ENCODE results near the gene SIDT2.
"Not testable (repeated sequence)": the region's sequence is repeated elsewhere in the genome, so short reads cannot be mapped to it uniquely, and the experiment has no call there.

Gene SIDT2

GRCh38 chr11:117178210-117179034 lies at the start of gene SIDT2:
TSS of gene SIDT2 (plus strand) at chr11:117178743. CDS start at chr11:117179264, 521 bp downstream.
- in situ Hi-C loops (cut with MboI; ENCODE audit: low sequenced_read_pairs), result no loop called here

GRCh38 chr11:117130396-117130795 lies 48.1 kb upstream of the SIDT2 start:
- in situ Hi-C loops (cut with MboI; ENCODE audit: low sequenced_read_pairs), result not testable (repeated sequence)

- in situ Hi-C loops (cut with MboI; ENCODE audit: low sequenced_read_pairs), result no loop called here
Measured at GRCh38 chr11:117130879-117131278, 47.7 kb upstream of the SIDT2 start.

GRCh38 chr11:117134431-117134830 lies 44.1 kb upstream of the SIDT2 start:
- in situ Hi-C loops (cut with MboI; ENCODE audit: low sequenced_read_pairs), result no loop called here

GRCh38 chr11:117134979-117135378 lies 43.6 kb upstream of the SIDT2 start:
- in situ Hi-C loops (cut with MboI; ENCODE audit: low sequenced_read_pairs), result not testable (repeated sequence)

GRCh38 chr11:117137223-117138086 lies 41.1 kb upstream of the SIDT2 start:
- in situ Hi-C loops (cut with MboI; ENCODE audit: low sequenced_read_pairs), result not testable (repeated sequence)

- in situ Hi-C loops (cut with MboI; ENCODE audit: low sequenced_read_pairs), result no loop called here
Measured at GRCh38 chr11:117143390-117143789, 35.2 kb upstream of the SIDT2 start.

- in situ Hi-C loops (cut with MboI; ENCODE audit: low sequenced_read_pairs), result no loop called here
Measured at GRCh38 chr11:117143871-117144476, 34.6 kb upstream of the SIDT2 start, which contains the start of gene PAFAH1B2. TSS of gene PAFAH1B2 (plus strand) at chr11:117144287. CDS start at chr11:117152448, 8,161 bp downstream.

- in situ Hi-C loops (cut with MboI; ENCODE audit: low sequenced_read_pairs), result no loop called here
Measured at GRCh38 chr11:117144477-117145392, 33.8 kb upstream of the SIDT2 start.

GRCh38 chr11:117145393-117145761 lies 33.2 kb upstream of the SIDT2 start:
- in situ Hi-C loops (cut with MboI; ENCODE audit: low sequenced_read_pairs), result no loop called here

GRCh38 chr11:117146521-117146920 lies 32.0 kb upstream of the SIDT2 start:
- in situ Hi-C loops (cut with MboI; ENCODE audit: low sequenced_read_pairs), result no loop called here

GRCh38 chr11:117152066-117152465 lies 26.5 kb upstream of the SIDT2 start:
- in situ Hi-C loops (cut with MboI; ENCODE audit: low sequenced_read_pairs), result no loop called here

- in situ Hi-C loops (cut with MboI; ENCODE audit: low sequenced_read_pairs), result no loop called here
Measured at GRCh38 chr11:117154468-117154867, 24.1 kb upstream of the SIDT2 start.

GRCh38 chr11:117157507-117157906 lies 21.0 kb upstream of the SIDT2 start:
- in situ Hi-C loops (cut with MboI; ENCODE audit: low sequenced_read_pairs), result no loop called here

- in situ Hi-C loops (cut with MboI; ENCODE audit: low sequenced_read_pairs), result no loop called here
Measured at GRCh38 chr11:117159892-117160291, 18.7 kb upstream of the SIDT2 start.

GRCh38 chr11:117160826-117161225 lies 17.7 kb upstream of the SIDT2 start:
- in situ Hi-C loops (cut with MboI; ENCODE audit: low sequenced_read_pairs), result no loop called here

- in situ Hi-C loops (cut with MboI; ENCODE audit: low sequenced_read_pairs), result no loop called here
Measured at GRCh38 chr11:117166491-117166890, 12.1 kb upstream of the SIDT2 start.

GRCh38 chr11:117169736-117170135 lies 8.8 kb upstream of the SIDT2 start:
- in situ Hi-C loops (cut with MboI; ENCODE audit: low sequenced_read_pairs), result no loop called here

- in situ Hi-C loops (cut with MboI; ENCODE audit: low sequenced_read_pairs), result no loop called here
Measured at GRCh38 chr11:117170210-117170609, 8.3 kb upstream of the SIDT2 start.

GRCh38 chr11:117171007-117171403 lies 7.5 kb upstream of the SIDT2 start:
- in situ Hi-C loops (cut with MboI; ENCODE audit: low sequenced_read_pairs), result no loop called here
